Endothelial cell of umbilical vein (primary cell): Measurements from ENCODE around the gene BOD1L1. TPM values are rescaled to one million over a fixed set of nuclear protein-coding genes. Genes with fewer than 3 reads are reported as not detected.
A peak's percentile ranks its signal among the peaks of the same experiment; 100 is the strongest.

Experiments
- BruUV-seq: library from RNA; stranded (reverse); fragments of 400-500 nt; replicated peaks from 2 replicates; lab custom pipeline; 2021; lab: Mats Ljungman, UMichigan
- CTCF ChIA-PET: fragments of 300-600, 350-600 bp; sonication (Branson Sonifier 250); formaldehyde crosslinking; loops from one replicate; lab custom pipeline; 2021; ENCODE audit warnings: antibody characterized with exemption, inconsistent platforms; lab: Charles Lee
- POLR2A ChIA-PET: fragments of 300-600, 350-600 bp; sonication (Branson Sonifier 250); formaldehyde crosslinking; loops from one replicate; lab custom pipeline; 2021; ENCODE audit warnings: antibody characterized with exemption, inconsistent platforms; lab: Charles Lee
- DNase-seq: peaks from one replicate; pipeline ENCODE4 v3.0.0-alpha.2; 2011; ENCODE audit warnings: low read depth, low spot score
- FAIRE-seq: peaks from 2 replicates; lab custom pipeline; 2011; peaks lifted over from hg19 to GRCh38; lab: Jason Lieb, UNC
- H2AFZ ChIP-seq: 2 replicates; pipeline ENCODE4 v1.6.0; 2012; ENCODE audit warnings: low read depth, low read length, control low read depth, inconsistent platforms
- H3K27ac ChIP-seq: 2 replicates; pipeline ENCODE4 v1.5.1; 2011; ENCODE audit warnings: low read depth, mild to moderate bottlenecking, control low read depth, low read length, moderate library complexity; ENCODE audit not compliant: insufficient read depth
- H3K27me3 ChIP-seq, 2 experiments: 2 replicates each; pipeline versions ENCODE4 v1.6.0 to v1.6.1; 2011; ENCODE audit warnings: low read length in 2 of 2, mixed read lengths in 1 of 2; ENCODE audit not compliant: control insufficient read depth in 2 of 2, insufficient read depth in 2 of 2
- H3K36me3 ChIP-seq, 2 experiments: 2 replicates in 1 of 2; 3 replicates in 1 of 2; pipeline ENCODE4 v1.5.1; 2011; ENCODE audit warnings: low read length in 2 of 2, mild to moderate bottlenecking in 1 of 2, moderate library complexity in 1 of 2; ENCODE audit not compliant: control insufficient read depth in 2 of 2, insufficient read depth in 2 of 2; ENCODE audit errors: extremely low read depth in 1 of 2
- H3K4me1 ChIP-seq: 3 replicates; pipeline ENCODE4 v1.5.1; 2011; ENCODE audit warnings: mild to moderate bottlenecking, low read length; ENCODE audit not compliant: control insufficient read depth, insufficient read depth; ENCODE audit errors: extremely low read depth
- H3K4me2 ChIP-seq: 2 replicates; pipeline ENCODE4 v1.6.1; 2011; ENCODE audit warnings: low read length, control low read depth, mixed read lengths; ENCODE audit not compliant: insufficient read depth
- H3K4me3 ChIP-seq, 3 experiments: fragments of 200-600 bp in 1 of 3; sonication (generic), shearing (Covaris generic) in 1 of 3; replicated peaks in 1 of 3; 2 replicates each; pipeline ENCODE4 v1.5.1; 2011 to 2016; ENCODE audit warnings: control low read depth in 3 of 3, low read length in 3 of 3, mild to moderate bottlenecking in 2 of 3, inconsistent platforms in 1 of 3, low read depth in 1 of 3, moderate library complexity in 1 of 3; ENCODE audit not compliant: insufficient read depth in 1 of 3
- H3K79me2 ChIP-seq: 2 replicates; pipeline ENCODE4 v1.6.0; 2012; ENCODE audit warnings: low read length, inconsistent platforms; ENCODE audit not compliant: control insufficient read depth, insufficient read depth
- H3K9ac ChIP-seq: replicated peaks from 2 replicates; pipeline ENCODE3; 2011; ENCODE audit warnings: low read length, control low read depth; ENCODE audit not compliant: insufficient read depth; ENCODE audit errors: extremely low read depth
- H3K9me1 ChIP-seq: replicated peaks from 3 replicates; pipeline ENCODE4 v1.6.0; 2011; ENCODE audit warnings: mild to moderate bottlenecking, low read length; ENCODE audit not compliant: control insufficient read depth, insufficient read depth; ENCODE audit errors: extremely low read depth
- H3K9me3 ChIP-seq: replicated peaks from 2 replicates; pipeline ENCODE4 v1.5.1; 2012; ENCODE audit warnings: low read length, inconsistent platforms; ENCODE audit not compliant: control insufficient read depth, insufficient read depth
- H4K20me1 ChIP-seq: replicated peaks from 2 replicates; pipeline ENCODE3; 2011; ENCODE audit warnings: mild to moderate bottlenecking, low read length; ENCODE audit not compliant: control insufficient read depth, insufficient read depth; ENCODE audit errors: extremely low read depth
- EZH2 ChIP-seq: IDR thresholded peaks from 2 replicates; pipeline ENCODE4 v1.6.1; 2012; ENCODE audit warnings: borderline replicate concordance, low read depth, mild to moderate bottlenecking, moderate library complexity, low read length, inconsistent platforms; ENCODE audit not compliant: severe bottlenecking
- FOS ChIP-seq: IDR thresholded peaks from 2 replicates; pipeline ENCODE4 v1.6.1; 2011; ENCODE audit warnings: mild to moderate bottlenecking, low read length, moderate library complexity, borderline replicate concordance; ENCODE audit not compliant: insufficient read depth
- GATA2 ChIP-seq: IDR thresholded peaks from 2 replicates; pipeline ENCODE4 v1.7.0; 2011; ENCODE audit warnings: low read depth, mild to moderate bottlenecking, moderate library complexity, mixed read lengths, low read length; ENCODE audit not compliant: insufficient read length, insufficient read depth
- JUN ChIP-seq: IDR thresholded peaks from 2 replicates; pipeline ENCODE4 v1.6.1; 2011; ENCODE audit warnings: borderline replicate concordance, low read depth; ENCODE audit not compliant: insufficient read length, insufficient read depth
- MYC ChIP-seq: IDR thresholded peaks from one replicate; pipeline ENCODE4 v1.6.1; 2011; ENCODE audit warnings: mild to moderate bottlenecking, low read depth, low read length
- POLR2A ChIP-seq: IDR thresholded peaks from 2 replicates; pipeline ENCODE4 v1.6.1; 2012; ENCODE audit warnings: low read depth, mild to moderate bottlenecking, control low read depth, low read length
- POLR2AphosphoS5 ChIP-seq: IDR thresholded peaks from 2 replicates; pipeline ENCODE4 v1.6.1; 2012; ENCODE audit warnings: low read depth, mild to moderate bottlenecking, control low read depth, low read length, moderate library complexity; ENCODE audit not compliant: insufficient read depth
- dilution Hi-C: fragments of 300-500 bp; cut with MboI; formaldehyde crosslinking; loops from one replicate; pipeline ENCODE4 v1.15.0; 2019; ENCODE audit warnings: low sequenced_read_pairs; ENCODE audit not compliant: extremely low pct_ligation_motif_present
- intact Hi-C: fragments of 100-400 bp; cut with micrococcal nuclease; formaldehyde crosslinking; loops from one replicate; pipeline ENCODE4 v1.10.0; 2022
- polyA plus RNA-seq, 4 experiments: library from polyadenylated mRNA; depleted of rRNA in 3 of 4; stranded (reverse) in 3 of 4; unstranded in 1 of 4; fragments of >200 nt; gene quantifications; 2 replicates each; pipeline versions ENCODE4 v1.2.1 to v1.2.3, GENCODE V29; 2011 to 2012; ENCODE audit warnings: missing spikeins in 1 of 4
- total RNA-seq: library from RNA; stranded (reverse); gene quantifications from 2 replicates; pipeline ENCODE4 v1.2.3, GENCODE V29; 2021
- TF ChIP-seq, protein P1 (sequence below): IDR thresholded peaks from 2 replicates; pipeline ENCODE4 v1.6.1; 2011; ENCODE audit not compliant: insufficient read depth, insufficient read length
- TF ChIP-seq, protein P2 (sequence below), 2 donors: IDR thresholded peaks; 1 replicate in 1 of 2; 2 replicates in 1 of 2; pipeline ENCODE4 v1.5.1; 2011; ENCODE audit warnings: low read length in 2 of 2, mild to moderate bottlenecking in 2 of 2, moderate library complexity in 2 of 2, control low read depth in 1 of 2, inconsistent platforms in 1 of 2, low read depth in 1 of 2; ENCODE audit not compliant: insufficient read depth in 1 of 2; ENCODE audit errors: extremely low read depth in 1 of 2

BOD1L1 gene
- total and polyA plus RNA-seq, 2 donors (not counting 3 experiments of a cell fraction or from before 2014, with no cell fraction given), result 5.2 to 31.2 TPM

DNA sequence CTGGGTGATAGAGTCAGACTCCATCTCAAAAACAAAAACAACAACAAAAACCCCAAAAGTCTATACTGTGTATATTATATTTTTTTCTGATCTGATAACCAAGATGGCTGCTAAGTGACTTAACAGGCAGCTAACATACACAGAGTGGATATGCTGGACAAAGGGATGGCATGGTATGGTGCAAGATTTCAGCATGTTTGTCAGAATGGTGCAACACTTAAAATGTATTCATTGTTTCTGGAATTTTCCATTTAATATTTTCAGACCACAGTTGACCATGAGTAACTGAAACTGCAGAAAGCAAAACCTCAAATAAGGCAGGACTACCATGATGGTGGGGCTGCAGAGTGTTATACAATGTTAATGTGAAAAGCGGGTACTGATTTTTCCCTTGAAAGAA, 6.1 kb upstream of the BOD1L1 start:
- Histone ChIP-seq H3K4me1 (no peaks in the 10 kb centered on the region), H3K9ac (no peak overlapping the region), H3K27me3 (no peaks in the 10 kb centered on the region), H2AFZ (no peak overlapping the region), H3K9me3 (no peaks in the 10 kb centered on the region), H3K27ac (no peak overlapping the region), H3K9me1 (no peaks in the 10 kb centered on the region), H3K36me3 (no peaks in the 10 kb centered on the region), H3K4me2 (no peak overlapping the region), H3K4me3 (no peak overlapping the region), H3K79me2 (no peaks in the 10 kb centered on the region), H4K20me1 (no peaks in the 10 kb centered on the region)
- DNase-seq, result no peak
- POLR2A ChIA-PET, result no interaction called here
- TF ChIP-seq GATA2 (no peak), POLR2A (no peak), POLR2AphosphoS5 (no peak), JUN (no peak), MYC (no peak)
- TF ChIP-seq, protein P1, sequence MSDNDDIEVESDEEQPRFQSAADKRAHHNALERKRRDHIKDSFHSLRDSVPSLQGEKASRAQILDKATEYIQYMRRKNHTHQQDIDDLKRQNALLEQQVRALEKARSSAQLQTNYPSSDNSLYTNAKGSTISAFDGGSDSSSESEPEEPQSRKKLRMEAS, result no peak
- CTCF ChIA-PET, result no interaction called here
- FAIRE-seq, result no peak
- intact Hi-C loops, result no loop called here
- BruUV-seq, result no TSS peak
- dilution Hi-C loops, result loop anchor here (25.0 kb wide), 1 partner anchor 554 kb away; no protein-coding TSS in a partner anchor

DNA sequence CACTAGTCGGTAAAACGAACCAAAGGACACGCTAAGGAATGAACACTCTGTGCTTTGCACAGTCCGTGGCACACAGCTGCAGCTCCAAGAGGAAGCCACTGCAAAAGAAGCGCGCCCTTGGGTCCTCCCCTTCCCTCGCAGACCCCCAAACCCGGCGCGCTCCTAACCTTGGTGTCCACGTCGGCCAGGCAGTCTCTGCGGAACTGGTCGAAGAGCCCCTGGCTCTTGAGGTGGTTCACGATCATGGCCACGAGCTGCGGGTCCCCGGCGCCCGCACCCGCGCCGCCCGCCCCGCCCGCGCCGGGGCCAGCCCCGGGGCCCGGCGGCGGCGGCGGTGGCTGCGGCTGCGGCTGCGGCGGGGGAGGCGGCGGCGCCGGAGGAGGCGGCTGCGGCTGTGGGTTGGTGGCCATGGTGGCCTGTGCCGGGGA, 333 bp downstream of the BOD1L1 start:
- H4K20me1 ChIP-seq, result no peaks in the 10 kb centered on the region
- H3K9me3 ChIP-seq, result no peaks in the 10 kb centered on the region
- H3K4me2 ChIP-seq, result peak overlapping the region; percentile 94
- intact Hi-C loops (loop anchor here (1.0 to 5.0 kb wide), 3 partner anchors 28 to 1375 kb away; partner anchors contain the start of genes CPEB2 and RAB28), dilution Hi-C loops (loop anchor here (25.0 kb wide), 1 partner anchor 560 kb away; no protein-coding TSS in a partner anchor)
- peak overlapping the region; percentile 93 for H2AFZ ChIP-seq
- DNase-seq, result peak; percentile 38
- no peaks in the 10 kb centered on the region for H3K9me1 ChIP-seq
- ChIA-PET POLR2A (interaction anchor here (1.0 kb wide), 1 partner anchor 27 kb away, joined by 4 read pairs; no protein-coding TSS in a partner anchor), CTCF (interaction anchor here (1.5 to 4.6 kb wide), 4 partner anchors 9 to 28 kb away, joined by 3 to 16 read pairs (median 4); no protein-coding TSS in a partner anchor)
- no TSS peak for BruUV-seq
- TF ChIP-seq, protein P2, sequence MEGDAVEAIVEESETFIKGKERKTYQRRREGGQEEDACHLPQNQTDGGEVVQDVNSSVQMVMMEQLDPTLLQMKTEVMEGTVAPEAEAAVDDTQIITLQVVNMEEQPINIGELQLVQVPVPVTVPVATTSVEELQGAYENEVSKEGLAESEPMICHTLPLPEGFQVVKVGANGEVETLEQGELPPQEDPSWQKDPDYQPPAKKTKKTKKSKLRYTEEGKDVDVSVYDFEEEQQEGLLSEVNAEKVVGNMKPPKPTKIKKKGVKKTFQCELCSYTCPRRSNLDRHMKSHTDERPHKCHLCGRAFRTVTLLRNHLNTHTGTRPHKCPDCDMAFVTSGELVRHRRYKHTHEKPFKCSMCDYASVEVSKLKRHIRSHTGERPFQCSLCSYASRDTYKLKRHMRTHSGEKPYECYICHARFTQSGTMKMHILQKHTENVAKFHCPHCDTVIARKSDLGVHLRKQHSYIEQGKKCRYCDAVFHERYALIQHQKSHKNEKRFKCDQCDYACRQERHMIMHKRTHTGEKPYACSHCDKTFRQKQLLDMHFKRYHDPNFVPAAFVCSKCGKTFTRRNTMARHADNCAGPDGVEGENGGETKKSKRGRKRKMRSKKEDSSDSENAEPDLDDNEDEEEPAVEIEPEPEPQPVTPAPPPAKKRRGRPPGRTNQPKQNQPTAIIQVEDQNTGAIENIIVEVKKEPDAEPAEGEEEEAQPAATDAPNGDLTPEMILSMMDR (IDR thresholded peaks at IDR 0.05; ENCODE audit: extremely low read depth in 1 of 2, insufficient read depth in 1 of 2, low read depth in 1 of 2, low read length in 2 of 2), result no peak
- TF ChIP-seq FOS, result no peak
- TF ChIP-seq GATA2, result no peak
- TF ChIP-seq, protein P1, result no peak
- no peak for TF ChIP-seq MYC
- no peak for TF ChIP-seq POLR2AphosphoS5
- no peak for TF ChIP-seq EZH2
- TF ChIP-seq POLR2A, result no peak
- TF ChIP-seq JUN, result no peak
- peak overlapping the region; percentile 98 for H3K9ac ChIP-seq
- H3K27ac ChIP-seq, result peak overlapping the region; percentile 90
- no peaks in the 10 kb centered on the region for H3K27me3 ChIP-seq
- peaks cover 16% of the 10 kb centered on the region for H3K4me1 ChIP-seq
- peaks cover 40% of the 10 kb centered on the region for H3K79me2 ChIP-seq
- FAIRE-seq, result no peak
- no peaks in the 10 kb centered on the region for H3K36me3 ChIP-seq
- H3K4me3 ChIP-seq, result peak overlapping the region; percentile 71 to 91 (median 81)
